HepG2 (cell line): ENCODE measurements around the gene NDUFB3. TPM values are rescaled to one million over a fixed set of nuclear protein-coding genes. Genes with fewer than 3 reads are reported as not detected.

Experiments
- ATF7 ChIP-seq, 2 experiments: fragments of 450-650 bp in 1 of 2; sonication (generic) in 1 of 2; formaldehyde crosslinking in 1 of 2; IDR thresholded peaks; 2 replicates each; pipeline versions ENCODE4 v1.4.0 to v1.6.1; 2016 to 2020; ENCODE audit warnings: antibody characterized with exemption in 1 of 2, mild to moderate bottlenecking in 1 of 2, missing genetic modification reagents in 1 of 2
- BORCS8-MEF2B ChIP-seq: sonication (generic); formaldehyde crosslinking; IDR thresholded peaks from 2 replicates; pipeline ENCODE4 v1.8.0; 2022; ENCODE audit warnings: mild to moderate bottlenecking, missing genetic modification reagents
- ELF1 ChIP-seq: sonication (generic); formaldehyde crosslinking; IDR thresholded peaks from 2 replicates; pipeline ENCODE4 v1.4.0; 2020; ENCODE audit warnings: missing genetic modification reagents
- FOXP4 ChIP-seq: sonication (generic); formaldehyde crosslinking; IDR thresholded peaks from 2 replicates; pipeline ENCODE4 v1.4.0; 2020; ENCODE audit warnings: missing genetic modification reagents
- HDAC2 ChIP-seq: sonication (generic); formaldehyde crosslinking; IDR thresholded peaks from 2 replicates; pipeline ENCODE4 v1.4.0; 2020; ENCODE audit warnings: missing genetic modification reagents
- HIC2 ChIP-seq: sonication (generic); formaldehyde crosslinking; IDR thresholded peaks from 2 replicates; pipeline ENCODE4 v1.9.0; 2022; ENCODE audit warnings: low read depth, missing genetic modification reagents
- HMGA1 ChIP-seq: sonication (generic); formaldehyde crosslinking; conservative IDR thresholded peaks from 2 replicates; pipeline ENCODE4 v1.4.0; 2020; ENCODE audit warnings: missing genetic modification reagents
- HOXA9 ChIP-seq: sonication (generic); formaldehyde crosslinking; IDR thresholded peaks from 2 replicates; pipeline ENCODE4 v1.8.1; 2022; ENCODE audit warnings: missing genetic modification reagents, mild to moderate bottlenecking, moderate library complexity, borderline replicate concordance
- JUND ChIP-seq: sonication (generic); formaldehyde crosslinking; IDR thresholded peaks from 2 replicates; pipeline ENCODE4 v1.8.0; 2022; ENCODE audit warnings: mild to moderate bottlenecking, missing genetic modification reagents
- KLF9 ChIP-seq: IDR thresholded peaks from 2 replicates; pipeline ENCODE4 v1.6.1; 2016; ENCODE audit warnings: low read depth
- MAZ ChIP-seq, 2 experiments: sonication (generic) in 1 of 2; formaldehyde crosslinking in 1 of 2; IDR thresholded peaks; 2 replicates each; pipeline versions ENCODE4 v1.5.0 to v1.6.1; 2012 to 2020; ENCODE audit warnings: low read depth in 2 of 2, mild to moderate bottlenecking in 2 of 2, borderline replicate concordance in 1 of 2, improper control_type of control experiment in 1 of 2, low read length in 1 of 2, missing genetic modification reagents in 1 of 2, moderate library complexity in 1 of 2
- NPAS2 ChIP-seq: sonication (generic); formaldehyde crosslinking; IDR thresholded peaks from 2 replicates; pipeline ENCODE4 v1.8.0; 2022; ENCODE audit warnings: mild to moderate bottlenecking, missing genetic modification reagents, borderline replicate concordance
- REXO4 ChIP-seq: sonication (generic); formaldehyde crosslinking; IDR thresholded peaks from 2 replicates; pipeline ENCODE4 v1.8.0; 2022; ENCODE audit warnings: missing genetic modification reagents, mild to moderate bottlenecking, borderline replicate concordance
- SMAD1 ChIP-seq: sonication (generic); formaldehyde crosslinking; IDR thresholded peaks from 2 replicates; pipeline ENCODE4 v1.4.0; 2020; ENCODE audit warnings: missing genetic modification reagents, low read depth, mild to moderate bottlenecking, borderline replicate concordance
- SNAI1 ChIP-seq: sonication (generic); formaldehyde crosslinking; IDR thresholded peaks from 2 replicates; pipeline ENCODE4 v1.5.0; 2020; ENCODE audit warnings: mild to moderate bottlenecking, missing genetic modification reagents, borderline replicate concordance
- ZBTB8A ChIP-seq: sonication (generic); formaldehyde crosslinking; IDR thresholded peaks from 2 replicates; pipeline ENCODE4 v1.4.0; 2020; ENCODE audit warnings: mild to moderate bottlenecking, low read depth, missing genetic modification reagents, borderline replicate concordance
- ZNF24 ChIP-seq: fragments of 450-650 bp; IDR thresholded peaks from 2 replicates; pipeline ENCODE4 v1.6.1; 2017; ENCODE audit warnings: antibody characterized with exemption, mild to moderate bottlenecking
- ZNF337 ChIP-seq: sonication (generic); formaldehyde crosslinking; IDR thresholded peaks from 2 replicates; pipeline ENCODE4 v1.5.1; 2020; ENCODE audit warnings: missing genetic modification reagents, low read depth, mild to moderate bottlenecking, borderline replicate concordance
- ZNF615 ChIP-seq: sonication (generic); formaldehyde crosslinking; IDR thresholded peaks from 2 replicates; pipeline ENCODE4 v1.5.0; 2020; ENCODE audit warnings: mild to moderate bottlenecking, missing genetic modification reagents, borderline replicate concordance
- ZNF816 ChIP-seq: sonication (generic); formaldehyde crosslinking; IDR thresholded peaks from 2 replicates; pipeline ENCODE4 v1.8.0; 2022; ENCODE audit warnings: missing genetic modification reagents, mild to moderate bottlenecking, borderline replicate concordance
- polyA plus RNA-seq, 8 experiments: library from polyadenylated mRNA; depleted of rRNA in 3 of 8; stranded (reverse) in 7 of 8; unstranded in 1 of 8; fragments of >200 nt; fragmentation: Illumina TruSeq in 4 of 8; extraction: Trizol in 4 of 8; gene quantifications; 2 replicates each; pipeline versions ENCODE4 v1.2.1 to v1.2.3, GENCODE V29; 2011 to 2016; ENCODE audit warnings: low read depth in 4 of 8, missing spikeins in 1 of 8, mixed read lengths in 1 of 8; ENCODE audit not compliant: insufficient read depth in 1 of 8
- total RNA-seq, 5 experiments: library from RNA; depleted of rRNA; stranded (reverse); fragments of >200 nt; fragmentation: Illumina TruSeq; extraction: Trizol; gene quantifications; 2 replicates each; pipeline ENCODE4 v1.2.3, GENCODE V29; 2016; ENCODE audit warnings: low read depth in 1 of 5
- TF ChIP-seq, protein P1 (sequence below): sonication (generic); formaldehyde crosslinking; conservative IDR thresholded peaks from 2 replicates; pipeline ENCODE4 v1.4.0; 2020; ENCODE audit warnings: missing genetic modification reagents
- TF ChIP-seq, protein P2 (sequence below): sonication (generic); formaldehyde crosslinking; IDR thresholded peaks from 2 replicates; pipeline ENCODE4 v1.5.0; 2020; ENCODE audit warnings: mild to moderate bottlenecking, missing genetic modification reagents

Gene NDUFB3
- total and polyA plus RNA-seq, 2 of the 13 experiments (the other 11 are each of a cell fraction or from before 2014, with no cell fraction given), result 50.7 to 159 TPM

GRCh38 chr2:201116959-201117734 is 45.3 kb downstream of the NDUFB3 start (continued):
- TF ChIP-seq ELF1 (CRISPR knock-in tag), result no peak
- 0 out of 2 replicates have a peak, but pooled peaks have one; percentile 13 for TF ChIP-seq ZBTB8A
- no peak; the same call in 1 of the 2 replicates for TF ChIP-seq SNAI1
- TF ChIP-seq KLF9 (CRISPR knock-in tag), result no peak
- TF ChIP-seq ATF7 (IDR thresholded peaks at IDR 0.05), result no peak
- no peak for TF ChIP-seq ATF7 (CRISPR knock-in tag; IDR thresholded peaks at IDR 0.05)
- no peak for TF ChIP-seq JUND (CRISPR knock-in tag)
- no peak for TF ChIP-seq NPAS2 (CRISPR knock-in tag)
- TF ChIP-seq SMAD1 (CRISPR knock-in tag), result no peak
- TF ChIP-seq ZNF24, result no peak
- no peak for TF ChIP-seq REXO4 (CRISPR knock-in tag)
- TF ChIP-seq HOXA9, result no peak
- TF ChIP-seq HIC2 (CRISPR knock-in tag), result no peak
- TF ChIP-seq ZNF816 (CRISPR knock-in tag), result no peak
- TF ChIP-seq, protein P1, sequence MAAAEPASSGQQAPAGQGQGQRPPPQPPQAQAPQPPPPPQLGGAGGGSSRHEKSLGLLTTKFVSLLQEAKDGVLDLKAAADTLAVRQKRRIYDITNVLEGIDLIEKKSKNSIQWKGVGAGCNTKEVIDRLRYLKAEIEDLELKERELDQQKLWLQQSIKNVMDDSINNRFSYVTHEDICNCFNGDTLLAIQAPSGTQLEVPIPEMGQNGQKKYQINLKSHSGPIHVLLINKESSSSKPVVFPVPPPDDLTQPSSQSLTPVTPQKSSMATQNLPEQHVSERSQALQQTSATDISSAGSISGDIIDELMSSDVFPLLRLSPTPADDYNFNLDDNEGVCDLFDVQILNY, result no peak
- no peak for TF ChIP-seq HMGA1 (CRISPR knock-in tag)
- peak; percentile 54; the same call in 1 of the 2 replicates for TF ChIP-seq ZNF615 (CRISPR knock-in tag)
- TF ChIP-seq HDAC2 (CRISPR knock-in tag), result no peak
- no peak for TF ChIP-seq FOXP4 (CRISPR knock-in tag)
- TF ChIP-seq, protein P2, sequence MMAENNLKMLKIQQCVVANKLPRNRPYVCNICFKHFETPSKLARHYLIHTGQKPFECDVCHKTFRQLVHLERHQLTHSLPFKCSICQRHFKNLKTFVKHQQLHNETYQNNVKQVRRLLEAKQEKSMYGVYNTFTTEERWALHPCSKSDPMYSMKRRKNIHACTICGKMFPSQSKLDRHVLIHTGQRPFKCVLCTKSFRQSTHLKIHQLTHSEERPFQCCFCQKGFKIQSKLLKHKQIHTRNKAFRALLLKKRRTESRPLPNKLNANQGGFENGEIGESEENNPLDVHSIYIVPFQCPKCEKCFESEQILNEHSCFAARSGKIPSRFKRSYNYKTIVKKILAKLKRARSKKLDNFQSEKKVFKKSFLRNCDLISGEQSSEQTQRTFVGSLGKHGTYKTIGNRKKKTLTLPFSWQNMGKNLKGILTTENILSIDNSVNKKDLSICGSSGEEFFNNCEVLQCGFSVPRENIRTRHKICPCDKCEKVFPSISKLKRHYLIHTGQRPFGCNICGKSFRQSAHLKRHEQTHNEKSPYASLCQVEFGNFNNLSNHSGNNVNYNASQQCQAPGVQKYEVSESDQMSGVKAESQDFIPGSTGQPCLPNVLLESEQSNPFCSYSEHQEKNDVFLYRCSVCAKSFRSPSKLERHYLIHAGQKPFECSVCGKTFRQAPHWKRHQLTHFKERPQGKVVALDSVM (CRISPR knock-in tag), result peak; percentile 20; the same call in 1 of the 2 replicates
- TF ChIP-seq ZNF337 (CRISPR knock-in tag), result no peak
- TF ChIP-seq MAZ (IDR thresholded peaks at IDR 0.05; ENCODE audit: borderline replicate concordance, low read depth, low read length), result no peak
- no peak for TF ChIP-seq MAZ (CRISPR knock-in tag; IDR thresholded peaks at IDR 0.05; ENCODE audit: low read depth)
- TF ChIP-seq BORCS8-MEF2B (CRISPR knock-in tag), result no peak
